Breast epithelium (tissue), 3 donors: ENCODE data around the gene LYVE1.

Experiments used
- CTCF ChIP-seq, 3 donors: fragments of 450-650 bp; IDR thresholded peaks; one replicate each; pipeline ENCODE4 v1.5.1; 2016 to 2017; ENCODE audit warnings: antibody characterized with exemption in 3 of 3, mild to moderate bottlenecking in 3 of 3, moderate library complexity in 3 of 3
- POLR2A ChIP-seq: fragments of 450-650 bp; IDR thresholded peaks from one replicate; pipeline ENCODE4 v1.6.1; 2016; ENCODE audit warnings: antibody characterized with exemption, mild to moderate bottlenecking, moderate library complexity
- POLR2AphosphoS5 ChIP-seq, 3 donors: sonication (generic); formaldehyde crosslinking; IDR thresholded peaks; one replicate each; pipeline ENCODE4 v1.6.1; 2017; ENCODE audit warnings: antibody characterized with exemption in 3 of 3

DNA sequence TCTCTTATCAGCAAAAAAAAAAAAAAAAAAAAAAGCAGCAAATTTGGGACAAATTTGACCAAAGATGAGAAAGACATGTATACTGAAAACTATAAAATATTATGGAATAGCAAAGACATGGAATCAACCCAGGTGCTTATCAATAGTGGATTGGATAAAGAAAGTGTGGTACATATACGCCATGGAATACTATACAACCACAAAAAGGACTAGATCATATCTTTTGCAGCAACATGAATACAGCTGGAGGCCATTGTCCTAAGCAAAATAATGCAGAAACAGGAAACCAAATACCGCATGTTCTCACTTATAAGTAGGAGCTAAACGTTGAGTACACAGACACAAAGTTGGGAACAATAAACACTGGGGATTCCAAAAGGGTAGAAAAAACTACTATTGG lies 25.7 kb downstream of the LYVE1 start:
- TF ChIP-seq POLR2AphosphoS5 (IDR thresholded peaks at IDR 0.05) (no peak), CTCF (IDR thresholded peaks at IDR 0.05) (no peak), POLR2A (no peak)
